Brain microvascular endothelial cell (primary cell): ENCODE results near the gene GPR180.
"Not testable (repeated sequence)": the region's sequence is repeated elsewhere in the genome, so short reads cannot be mapped to it uniquely, and the experiment has no call there.

Experiments used
- DNase-seq: peaks from one replicate; pipeline ENCODE4 v3.0.0-alpha.2; 2020
- H3K27ac ChIP-seq: fragments of 250-450 bp; sonication (Bioruptor Pico); 2 replicates; pipeline ENCODE4 v1.5.1; 2020; ENCODE audit warnings: mild to moderate bottlenecking, moderate library complexity
- H3K27me3 ChIP-seq: fragments of 250-450 bp; sonication (Bioruptor Pico); replicated peaks from 2 replicates; pipeline ENCODE4 v1.5.1; 2020; ENCODE audit warnings: mild to moderate bottlenecking
- H3K36me3 ChIP-seq: fragments of 250-450 bp; sonication (Bioruptor Pico); replicated peaks from 2 replicates; pipeline ENCODE4 v1.5.1; 2020; ENCODE audit warnings: mild to moderate bottlenecking
- H3K4me3 ChIP-seq: 2 replicates; pipeline ENCODE4 v1.5.1; 2011; ENCODE audit warnings: low read depth, mild to moderate bottlenecking, control low read depth, low read length, moderate library complexity
- CTCF ChIP-seq: IDR thresholded peaks from 2 replicates; pipeline ENCODE4 v1.5.1; 2011; ENCODE audit warnings: low read depth, mild to moderate bottlenecking, moderate library complexity, low read length, control low read depth, inconsistent platforms; ENCODE audit errors: missing control alignments
- in situ Hi-C: cut with HindIII; loops from 2 replicates; pipeline ENCODE4 v1.10.0; 2017; ENCODE audit warnings: low sequenced_read_pairs, low pct_ligation_motif_present

The GPR180 gene

GRCh38 chr13:94622344-94622743 lies 20.7 kb downstream of the GPR180 start:
- Histone ChIP-seq H3K36me3 (peaks cover 44% of the 10 kb centered on the region), H3K27ac (no peak overlapping the region), H3K27me3 (no peaks in the 10 kb centered on the region), H3K4me3 (no peak overlapping the region)
- TF ChIP-seq CTCF: no peak
- in situ Hi-C loops: no loop called here
- DNase-seq: no peak

- Histone ChIP-seq H3K4me3 (no peak overlapping the region), H3K27me3 (no peaks in the 10 kb centered on the region), H3K27ac (no peak overlapping the region), H3K36me3 (peaks cover 48% of the 10 kb centered on the region)
- in situ Hi-C loops: no loop called here
- no peak for DNase-seq
- no peak for TF ChIP-seq CTCF
Observed at GRCh38 chr13:94623316-94623715, 21.7 kb downstream of the GPR180 start.

GRCh38 chr13:94630858-94631257 lies 29.2 kb downstream of the GPR180 start:
- Histone ChIP-seq H3K27me3 (no peaks in the 10 kb centered on the region), H3K4me3 (no peak overlapping the region), H3K27ac (no peak overlapping the region), H3K36me3 (peaks cover 24% of the 10 kb centered on the region)
- in situ Hi-C loops: no loop called here
- TF ChIP-seq CTCF: no peak
- no peak for DNase-seq

- no peak overlapping the region for H3K4me3 ChIP-seq
- no peak for TF ChIP-seq CTCF
- H3K27ac ChIP-seq: no peak overlapping the region
- no peaks in the 10 kb centered on the region for H3K27me3 ChIP-seq
- H3K36me3 ChIP-seq: peaks cover 19% of the 10 kb centered on the region
- DNase-seq: no peak
- in situ Hi-C loops: no loop called here
Observed at GRCh38 chr13:94632226-94632980, 30.7 kb downstream of the GPR180 start.

- DNase-seq, H3K36me3 ChIP-seq, H3K27ac ChIP-seq, H3K27me3 ChIP-seq, in situ Hi-C loops, H3K4me3 ChIP-seq: not testable (repeated sequence)
Observed at GRCh38 chr13:94636096-94636495, 34.4 kb downstream of the GPR180 start.

GRCh38 chr13:94636942-94637578 lies 35.4 kb downstream of the GPR180 start:
- TF ChIP-seq CTCF: no peak
- Histone ChIP-seq H3K27ac (no peak overlapping the region), H3K36me3 (peaks cover 3% of the 10 kb centered on the region), H3K4me3 (no peak overlapping the region), H3K27me3 (no peaks in the 10 kb centered on the region)
- in situ Hi-C loops: no loop called here
- DNase-seq: no peak

GRCh38 chr13:94637677-94638076 lies 36.0 kb downstream of the GPR180 start:
- H3K27me3 ChIP-seq, DNase-seq, H3K27ac ChIP-seq, H3K36me3 ChIP-seq, H3K4me3 ChIP-seq, in situ Hi-C loops: not testable (repeated sequence)
